Measurements from ENCODE around the gene EDC3.
A peak's percentile ranks its signal among the peaks of the same experiment; 100 is the strongest.
"Not testable (repeated sequence)": the region's sequence is repeated elsewhere in the genome, so short reads cannot be mapped to it uniquely, and the experiment has no call there.

Gene EDC3

DNA sequence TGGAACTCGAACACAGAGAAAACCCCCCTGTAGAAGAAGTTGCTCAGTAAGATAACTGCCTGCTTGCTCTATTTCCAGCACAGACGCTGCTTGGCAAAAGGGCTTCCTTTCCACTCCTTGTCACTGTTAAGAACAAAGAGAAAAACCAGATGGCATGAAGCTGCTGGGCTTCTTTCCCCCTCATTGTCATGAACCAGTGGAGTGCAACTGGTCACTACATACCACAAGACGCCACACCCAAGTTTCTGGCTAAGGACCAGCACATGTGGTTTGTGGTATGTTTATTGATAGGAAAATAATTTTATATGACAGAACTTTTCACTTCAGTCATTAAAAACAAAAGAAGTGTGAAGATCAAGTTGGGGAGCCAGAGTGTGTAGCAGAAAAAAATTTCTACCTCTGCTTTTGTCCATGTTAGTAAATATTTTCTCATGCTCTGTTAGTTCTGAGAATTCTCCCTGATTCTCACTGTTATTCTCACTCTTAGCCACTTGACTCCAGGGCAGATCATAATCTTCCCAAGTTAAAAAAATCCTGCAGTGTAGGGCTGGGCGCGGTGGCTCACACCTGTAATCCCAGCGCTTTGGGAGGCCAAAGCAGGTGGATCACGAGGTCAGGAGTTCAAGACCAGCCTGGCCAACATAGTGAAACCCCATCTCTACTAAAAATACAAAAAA lies 42.3 kb downstream of the EDC3 start:
- no peak for DNase-seq (ENCODE audit: low spot score)

DNA sequence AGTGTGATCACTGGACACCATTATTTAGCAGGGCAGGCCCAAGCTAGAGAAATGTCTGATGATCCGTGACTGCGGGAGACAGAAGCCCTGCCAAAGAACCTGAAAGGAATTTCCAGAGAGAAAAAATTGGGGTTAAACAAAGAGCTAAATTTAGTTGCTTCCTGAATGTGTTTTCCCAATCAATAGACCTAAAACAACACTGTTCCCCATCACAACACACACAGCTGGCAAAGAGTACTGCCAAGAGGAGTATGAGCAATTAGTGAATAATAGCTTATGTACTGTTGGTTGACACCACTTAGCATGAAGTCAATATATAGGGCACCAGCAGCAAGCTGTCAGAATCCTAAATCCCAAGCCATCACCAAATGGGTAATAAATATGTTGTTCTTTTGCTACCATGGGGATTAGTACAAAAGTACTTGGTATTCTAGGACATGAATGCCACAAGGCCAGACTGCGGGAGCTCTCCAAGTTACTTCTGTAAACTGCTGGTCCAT lies 44.5 kb downstream of the EDC3 start:
- DNase-seq (ENCODE audit: low spot score): no peak

DNA sequence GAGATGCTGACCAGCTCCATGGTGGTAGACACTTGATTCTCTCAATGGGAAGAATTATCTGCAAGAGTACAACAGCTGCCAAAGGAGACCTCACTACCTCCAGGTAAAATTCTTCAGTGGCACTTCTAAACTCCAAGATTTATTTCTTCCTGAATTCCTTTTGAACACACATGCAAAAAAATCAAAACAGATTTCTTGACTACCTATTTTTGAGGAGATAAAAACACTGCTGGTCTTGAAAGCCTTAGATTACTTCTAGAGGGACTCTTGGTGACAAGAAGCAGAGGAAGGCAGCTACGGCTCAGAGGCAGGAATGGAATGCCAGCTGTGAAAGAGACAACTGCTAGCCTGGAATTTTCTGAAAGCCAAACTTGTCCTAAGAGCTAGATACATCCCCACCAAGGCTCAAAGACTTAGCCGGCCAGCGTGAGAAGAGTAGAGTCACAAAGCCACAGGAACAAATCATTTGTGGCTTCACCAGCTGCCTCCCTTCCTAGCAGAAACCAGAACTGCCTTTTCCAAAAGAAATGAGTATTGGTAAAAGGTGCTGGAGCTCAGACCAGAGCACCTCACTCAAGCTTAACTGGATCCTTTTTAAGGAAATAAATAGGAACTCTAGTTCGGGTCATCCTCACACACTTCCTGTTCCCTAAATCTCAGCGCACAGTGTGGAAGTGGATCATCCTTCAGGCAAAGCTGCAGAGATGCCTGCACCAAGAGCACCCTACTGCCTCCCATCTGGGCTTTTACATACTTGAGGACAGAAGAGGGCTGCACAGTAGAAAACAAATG lies 47.6 kb downstream of the EDC3 start:
- no peak for DNase-seq (ENCODE audit: low spot score)

DNA sequence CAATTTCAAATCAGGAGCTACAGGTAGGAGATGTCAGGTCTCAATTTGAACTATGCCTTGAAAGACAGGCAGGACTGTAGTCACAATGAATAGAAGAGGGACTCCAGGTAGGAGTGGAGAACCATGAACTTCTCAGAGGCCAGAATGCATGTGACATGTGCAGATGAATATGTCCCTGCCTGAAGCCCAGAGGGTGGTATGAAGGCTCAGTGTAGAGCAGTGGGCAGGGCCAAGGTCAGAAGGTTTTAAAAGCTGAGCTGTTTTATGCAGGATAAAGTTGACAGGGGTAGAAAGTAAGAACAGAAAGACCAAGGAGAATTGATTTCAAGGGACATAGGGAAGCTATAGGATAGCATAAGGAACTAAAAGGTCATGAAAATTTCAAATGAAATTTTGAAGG lies 49.3 kb downstream of the EDC3 start:
- no peak for DNase-seq (ENCODE audit: low spot score)

DNA sequence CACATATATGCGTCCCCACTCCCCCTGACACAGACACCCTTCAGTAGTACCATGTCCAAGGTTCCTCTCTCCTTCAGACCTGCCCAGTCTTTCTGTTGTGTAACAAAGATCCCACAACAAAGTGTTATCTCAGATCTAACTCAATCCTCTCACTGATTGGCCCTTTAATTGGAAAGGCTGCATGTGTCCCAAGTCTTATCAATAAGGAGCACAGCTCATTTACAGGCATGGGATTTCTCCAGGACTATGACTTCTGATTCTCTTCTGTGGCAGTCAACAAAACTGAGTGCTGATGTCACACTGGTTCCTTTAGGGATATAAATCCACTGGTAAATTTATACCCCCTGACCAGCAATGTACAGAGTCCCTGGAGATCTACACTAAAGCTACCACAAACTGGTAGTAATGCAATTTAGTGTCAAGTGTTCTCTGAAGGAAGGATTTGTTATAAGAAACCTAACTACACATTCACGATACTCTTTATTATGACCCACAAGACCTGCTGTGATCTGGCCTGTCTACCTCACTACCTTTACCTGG lies 52.1 kb downstream of the EDC3 start:
- no peak for DNase-seq (ENCODE audit: low spot score)

DNA sequence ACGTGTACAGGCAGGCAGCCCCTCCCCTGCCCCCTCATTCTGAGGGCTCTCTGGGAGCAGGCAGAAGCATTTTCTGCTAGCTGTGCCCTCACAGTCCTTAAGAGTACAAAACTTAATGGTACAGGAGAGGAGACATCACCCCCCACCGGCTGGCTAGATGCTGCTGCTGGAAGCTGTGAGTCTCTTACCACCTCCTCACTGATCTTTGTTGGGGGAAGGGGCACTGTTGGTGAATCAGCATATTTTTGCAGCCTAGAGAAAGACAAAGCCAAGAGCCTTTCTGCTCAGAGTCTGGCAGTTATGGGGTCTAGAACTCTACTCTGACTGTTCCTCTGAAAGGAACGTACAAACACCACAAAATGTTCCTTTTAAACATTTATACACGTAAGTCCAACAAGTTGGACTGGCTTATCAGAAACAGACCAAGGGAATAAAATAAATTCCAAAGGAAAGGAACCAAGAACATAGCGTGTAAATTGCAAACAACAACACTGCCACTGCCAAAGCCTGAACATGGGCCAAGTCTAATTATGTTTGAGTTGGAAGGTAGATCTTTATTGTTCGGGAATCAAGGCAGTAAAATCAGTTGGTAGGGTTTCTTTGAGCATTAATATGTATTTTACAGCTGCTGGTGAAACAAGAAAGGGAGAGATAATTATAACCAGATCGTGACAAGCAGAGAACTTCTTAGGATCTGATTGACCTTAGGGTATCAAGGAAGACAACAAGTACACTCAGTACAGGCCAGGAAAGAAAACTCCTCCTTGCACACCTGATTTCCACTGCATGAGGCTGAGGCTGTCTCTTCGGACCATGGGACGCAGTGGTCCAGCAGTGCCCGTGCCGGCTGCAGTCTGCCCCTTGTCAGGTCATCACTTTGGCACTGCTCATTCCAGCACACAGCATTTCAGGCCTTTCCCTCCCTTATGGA lies 52.8 kb downstream of the EDC3 start:
- DNase-seq (ENCODE audit: low spot score): no peak

DNA sequence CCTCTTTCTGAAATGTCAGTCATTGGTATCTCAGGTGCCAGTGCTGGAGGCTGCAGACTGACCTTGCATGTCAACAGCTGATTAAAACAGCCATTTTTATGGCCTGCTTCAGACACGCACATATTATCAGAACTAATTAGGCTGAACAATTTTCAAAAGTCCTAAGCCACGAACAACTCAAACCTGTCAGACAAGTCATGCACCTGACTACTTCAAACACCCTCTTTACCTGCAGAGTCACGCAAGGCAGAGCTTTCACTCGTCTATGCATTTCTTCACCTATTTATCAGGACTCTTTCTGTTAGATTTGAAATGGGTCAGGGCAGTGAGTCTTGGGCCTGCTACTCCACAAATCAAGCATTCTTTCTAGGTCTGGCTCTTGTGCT lies 53.5 kb downstream of the EDC3 start:
- DNase-seq (ENCODE audit: low spot score): no peak

DNA sequence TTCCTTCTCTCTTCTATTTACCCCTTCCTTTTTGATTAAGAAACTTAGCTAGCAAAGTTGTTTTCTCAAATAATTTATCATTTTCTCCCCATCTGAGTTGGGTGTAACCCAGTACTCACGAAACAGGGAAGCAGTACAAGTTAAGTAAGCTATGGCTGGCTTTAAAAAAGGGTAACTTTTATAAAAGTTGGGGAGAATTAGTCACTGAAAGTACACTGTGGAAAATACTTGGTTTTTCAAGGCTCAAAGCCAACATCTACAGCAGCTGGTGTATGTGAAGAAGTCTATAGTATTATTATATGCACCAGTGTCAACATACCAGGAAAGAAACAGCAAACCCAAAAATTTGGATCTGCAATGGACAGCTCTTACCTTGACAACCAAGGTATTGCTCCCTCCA lies 54.7 kb downstream of the EDC3 start:
- no peak for DNase-seq (ENCODE audit: low spot score)

DNA sequence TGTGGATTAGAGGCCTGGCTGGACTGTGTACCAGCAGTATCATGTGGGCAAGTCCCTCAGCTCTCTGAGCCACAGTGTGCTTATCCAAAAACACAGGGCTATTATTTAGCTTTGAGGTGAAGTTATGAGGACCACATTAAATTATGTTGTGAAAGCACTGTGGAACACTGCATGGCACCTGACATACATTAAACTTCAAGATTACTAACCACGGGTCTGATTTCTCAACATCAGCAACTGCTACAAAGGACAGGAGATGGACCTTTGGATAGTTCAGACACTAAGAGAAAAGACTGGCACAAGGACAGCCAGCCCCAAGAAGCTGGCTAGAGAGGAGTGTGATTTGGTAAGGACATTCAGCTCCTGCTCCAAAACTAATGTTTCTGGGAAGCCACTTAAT lies 58.8 kb downstream of the EDC3 start:
- no peak for DNase-seq (ENCODE audit: low spot score)

DNA sequence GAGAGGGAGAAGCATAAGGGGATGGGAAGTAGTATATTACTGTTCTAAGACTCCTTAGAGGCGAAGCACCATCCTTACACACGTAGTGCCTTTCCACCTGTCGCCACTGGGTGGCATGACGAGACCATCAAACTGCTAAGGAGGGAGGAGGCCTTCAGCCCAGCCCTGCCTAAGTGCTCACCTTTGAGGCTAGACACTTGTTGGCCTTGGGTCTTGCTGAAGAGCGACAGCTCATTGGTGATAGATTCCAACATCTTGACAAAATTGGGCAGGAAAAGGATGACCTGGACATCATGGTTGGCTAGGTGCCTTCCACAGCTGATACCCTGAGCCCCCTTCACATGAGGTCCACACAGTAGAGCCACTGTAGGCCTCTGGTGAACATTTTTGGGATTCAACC lies 60.6 kb downstream of the EDC3 start:
- DNase-seq (ENCODE audit: low spot score): peak; percentile 84

DNA sequence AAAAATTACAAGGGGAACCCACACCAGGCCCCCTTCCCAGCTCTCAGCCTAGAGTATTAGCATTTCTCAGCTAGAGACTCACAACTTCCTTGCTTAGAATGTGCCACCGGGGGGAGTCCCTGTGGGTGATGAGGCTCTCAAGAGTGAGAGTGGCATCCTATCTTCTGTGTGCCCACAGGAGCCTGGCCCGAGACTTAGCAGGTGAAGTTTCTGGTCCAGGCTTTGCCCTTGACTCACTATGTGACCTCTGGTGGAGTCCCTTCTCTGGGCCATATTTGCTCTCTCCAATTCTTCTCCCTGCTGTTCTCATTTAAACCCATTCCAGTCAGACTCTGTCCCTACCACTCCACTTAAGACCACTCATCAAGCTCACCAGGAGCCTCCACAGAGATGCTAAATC lies 62.0 kb downstream of the EDC3 start:
- DNase-seq (ENCODE audit: low spot score): no peak

DNA sequence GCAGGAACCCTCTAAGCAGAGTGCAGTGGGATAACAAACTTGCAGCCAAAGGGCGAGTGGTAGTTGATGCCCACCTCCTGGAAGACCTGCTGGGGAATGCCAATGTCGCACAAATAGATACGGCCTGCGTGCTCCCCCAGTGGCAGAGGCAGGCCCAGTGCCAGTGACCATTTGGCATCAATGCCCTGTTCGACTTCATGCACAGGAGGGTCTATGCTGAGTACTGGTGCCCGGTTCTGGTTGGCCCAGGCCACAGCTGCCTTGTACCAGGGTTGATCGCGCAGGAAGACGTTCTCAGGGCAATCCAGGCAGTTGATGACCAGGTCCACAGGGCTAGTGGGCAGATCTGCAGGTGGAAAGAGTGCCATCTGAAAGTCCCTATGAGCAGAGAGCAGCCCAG lies 63.2 kb downstream of the EDC3 start:
- no peak for DNase-seq (ENCODE audit: low spot score)

DNA sequence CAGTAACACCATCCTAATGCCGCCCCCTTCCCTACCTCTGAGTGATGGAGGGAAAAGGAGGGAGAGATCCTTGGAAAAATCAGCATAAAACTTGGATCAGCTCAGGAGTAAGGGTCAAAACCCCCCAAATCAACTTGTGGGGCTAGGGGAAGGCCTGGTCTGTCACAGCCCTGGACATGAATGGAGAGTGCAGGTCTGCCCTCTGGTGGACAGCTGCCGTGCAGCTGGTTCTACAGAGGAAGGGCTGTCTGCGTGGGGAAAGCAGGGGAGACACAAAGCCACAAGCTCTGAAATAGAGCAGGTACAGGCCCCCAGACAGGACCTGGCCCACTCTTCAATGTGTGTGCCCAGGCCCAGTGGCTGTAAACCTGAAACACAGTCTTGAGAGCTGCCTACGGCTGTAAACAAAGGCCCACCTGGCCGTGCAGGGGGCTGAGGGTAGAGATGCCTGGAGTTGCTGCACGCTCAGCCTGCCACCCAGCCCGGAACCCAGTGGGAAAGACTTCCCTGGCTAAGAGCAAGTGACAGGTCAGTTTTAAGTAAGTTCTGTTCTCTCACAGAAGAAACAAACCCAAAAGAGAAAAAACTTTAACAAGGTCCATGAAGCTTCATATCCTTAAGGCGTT lies 63.8 kb downstream of the EDC3 start:
- peak; percentile 76 for DNase-seq (ENCODE audit: low spot score)

DNA sequence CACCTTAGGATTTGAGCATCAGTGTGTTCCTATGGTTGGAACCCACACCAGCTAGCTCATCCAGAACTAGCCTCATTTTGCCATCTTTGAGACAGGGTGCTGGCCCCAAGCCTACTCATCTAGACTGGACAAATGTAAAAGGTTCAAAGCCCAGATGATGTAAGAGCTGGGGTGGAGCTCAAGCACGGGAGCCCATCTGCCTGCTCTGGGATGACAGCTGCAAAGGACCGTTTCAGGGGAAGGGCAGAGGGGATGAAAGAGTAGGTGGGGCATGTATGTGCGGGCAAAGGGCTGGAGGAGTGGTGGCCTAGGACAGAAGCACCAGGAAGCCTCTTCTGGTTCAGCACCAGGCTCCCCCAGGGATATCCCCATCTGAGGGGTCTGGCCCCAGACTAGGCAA lies 64.4 kb downstream of the EDC3 start:
- DNase-seq (ENCODE audit: low spot score): no peak

DNA sequence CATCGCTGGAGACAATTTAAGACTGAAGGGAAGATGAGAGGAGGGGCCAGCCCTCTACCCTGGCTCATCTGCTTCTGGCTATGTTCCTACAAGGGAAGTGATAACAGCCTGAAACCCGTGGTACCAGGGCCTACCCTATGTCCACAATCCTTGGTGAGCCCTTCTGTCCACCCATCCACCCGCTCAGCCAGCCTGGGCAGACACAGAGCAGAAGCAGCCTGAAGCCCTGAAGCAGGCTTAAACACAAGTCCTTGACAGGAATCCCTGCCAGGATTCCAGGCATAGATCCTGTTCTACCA lies 64.8 kb downstream of the EDC3 start:
- DNase-seq (ENCODE audit: low spot score): no peak

DNA sequence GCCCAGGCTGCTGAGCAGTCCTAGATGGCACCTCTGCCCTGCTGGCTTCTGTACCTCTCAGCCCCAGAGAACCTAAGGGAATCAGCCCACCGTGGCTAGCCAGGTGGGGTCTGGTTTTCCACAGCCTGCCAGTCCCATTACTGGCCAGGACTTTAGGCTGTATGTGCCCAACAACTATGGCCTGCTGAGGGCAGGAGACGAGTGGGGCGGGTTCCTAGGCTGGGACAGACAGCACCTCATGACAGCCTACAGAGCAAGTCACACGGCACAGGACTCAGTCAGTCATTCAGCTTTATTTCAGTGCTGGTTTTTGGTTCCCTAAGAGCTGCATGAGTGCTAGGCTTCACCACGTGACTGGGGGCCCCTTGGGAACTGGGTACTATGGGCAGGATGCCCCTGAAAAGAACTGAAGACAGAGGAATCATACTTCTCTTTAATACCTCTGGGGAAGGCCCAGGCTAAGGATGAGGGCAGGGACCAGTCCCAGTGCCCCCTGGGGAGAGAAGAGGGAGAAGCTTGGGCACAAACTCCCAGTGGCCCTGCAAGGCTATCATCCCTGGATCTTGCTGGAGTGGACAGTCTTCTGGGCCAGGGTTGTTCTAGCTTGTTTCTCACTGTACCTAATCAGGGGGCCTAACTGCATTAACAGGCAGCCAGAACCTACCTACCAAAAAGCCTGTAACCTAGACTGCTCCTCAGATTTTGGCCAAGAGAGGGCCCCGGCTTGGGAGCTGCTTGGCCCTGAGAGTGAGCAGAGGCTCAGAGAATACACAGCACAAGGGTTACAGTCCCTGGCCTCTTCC lies 65.3 kb downstream of the EDC3 start:
- no peak for DNase-seq (ENCODE audit: low spot score)

DNA sequence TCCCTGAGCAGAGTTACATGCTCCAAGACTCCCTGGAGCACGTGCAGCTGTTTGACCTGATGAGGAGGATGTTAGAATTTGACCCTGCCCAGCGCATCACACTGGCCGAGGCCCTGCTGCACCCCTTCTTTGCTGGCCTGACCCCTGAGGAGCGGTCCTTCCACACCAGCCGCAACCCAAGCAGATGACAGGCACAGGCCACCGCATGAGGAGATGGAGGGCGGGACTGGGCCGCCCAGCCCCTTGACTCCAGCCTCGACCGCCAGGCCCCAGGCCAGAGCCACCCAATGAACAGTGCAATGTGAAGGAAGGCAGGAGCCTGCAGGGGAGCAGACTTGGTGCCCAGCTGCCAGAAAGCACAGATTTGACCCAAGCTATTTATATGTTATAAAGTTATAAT lies 66.1 kb downstream of the EDC3 start:
- DNase-seq (ENCODE audit: low spot score): not testable (repeated sequence)

DNA sequence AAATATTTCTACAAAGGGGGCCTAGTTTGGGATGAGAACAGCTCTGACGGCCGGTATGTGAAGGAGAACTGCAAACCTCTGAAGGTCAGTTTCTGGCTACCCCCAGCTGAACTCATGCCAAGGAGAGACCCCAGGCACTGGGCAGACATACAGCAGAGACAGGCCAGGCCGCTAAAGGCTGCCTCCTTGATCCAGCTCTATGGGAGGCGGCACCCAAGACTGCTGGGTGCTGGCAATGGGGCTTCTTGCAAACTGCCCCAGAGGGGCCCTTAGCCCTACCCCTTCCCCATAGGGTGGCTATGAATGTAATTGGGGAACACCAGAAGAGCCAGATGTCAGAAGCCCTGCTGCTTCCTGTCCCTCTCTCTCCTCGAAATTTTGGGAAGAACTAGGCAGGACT lies 66.9 kb downstream of the EDC3 start:
- DNase-seq (ENCODE audit: low spot score): no peak

DNA sequence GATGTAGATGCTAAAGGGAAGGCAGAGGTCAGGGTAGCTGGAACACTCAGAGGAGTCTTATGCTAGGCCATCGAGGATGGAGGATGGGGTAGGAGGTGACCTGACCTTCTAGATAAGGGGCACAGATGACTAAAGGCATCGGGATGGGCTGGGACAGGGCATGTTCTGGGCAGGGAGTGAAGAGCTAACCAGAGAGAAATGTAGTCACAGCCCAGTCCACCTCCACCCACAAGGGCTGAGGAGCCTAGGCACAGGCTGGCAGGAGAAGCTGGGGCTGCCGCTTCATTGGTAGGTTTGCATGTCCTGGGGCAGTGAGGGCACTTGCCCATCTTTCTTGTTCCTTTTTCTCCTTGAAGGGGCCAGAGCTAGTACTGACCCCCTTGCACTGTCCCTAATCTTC lies 67.6 kb downstream of the EDC3 start:
- DNase-seq (ENCODE audit: low spot score): no peak

DNA sequence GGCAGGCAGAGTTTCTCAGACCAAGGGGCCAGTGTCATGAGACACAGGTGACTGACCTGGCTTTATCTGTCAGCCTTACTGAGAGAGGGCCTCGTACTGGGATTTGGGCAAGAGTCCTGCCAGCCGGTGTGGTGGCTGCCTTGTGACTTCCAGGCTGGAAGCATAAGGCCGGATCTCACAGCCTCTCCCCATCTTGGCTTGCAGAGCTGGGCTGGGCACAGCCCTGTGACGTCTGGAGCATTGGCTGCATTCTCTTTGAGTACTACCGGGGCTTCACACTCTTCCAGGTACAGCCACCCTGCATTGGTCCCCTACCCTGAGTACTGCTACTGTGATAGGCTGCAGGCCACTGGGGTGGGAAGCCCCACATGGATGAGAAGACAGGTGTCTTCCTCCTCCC lies 68.1 kb downstream of the EDC3 start:
- no peak for DNase-seq (ENCODE audit: low spot score)

Measured in hematopoietic multipotent progenitor cell treated with erythropoietin and hydrocortisone succinate and interleukin-3 and kit ligand, for 17 days (in vitro differentiated cells).